GM19455 (cell line): ENCODE data around the gene CHST14.

ENCODE experiments used
- ATAC-seq: cut with Tn5 transposase; IDR thresholded peaks from one replicate; pipeline ENCODE4 v1.9.1; 2021; ENCODE audit not compliant: unreplicated experiment

The CHST14 gene

DNA sequence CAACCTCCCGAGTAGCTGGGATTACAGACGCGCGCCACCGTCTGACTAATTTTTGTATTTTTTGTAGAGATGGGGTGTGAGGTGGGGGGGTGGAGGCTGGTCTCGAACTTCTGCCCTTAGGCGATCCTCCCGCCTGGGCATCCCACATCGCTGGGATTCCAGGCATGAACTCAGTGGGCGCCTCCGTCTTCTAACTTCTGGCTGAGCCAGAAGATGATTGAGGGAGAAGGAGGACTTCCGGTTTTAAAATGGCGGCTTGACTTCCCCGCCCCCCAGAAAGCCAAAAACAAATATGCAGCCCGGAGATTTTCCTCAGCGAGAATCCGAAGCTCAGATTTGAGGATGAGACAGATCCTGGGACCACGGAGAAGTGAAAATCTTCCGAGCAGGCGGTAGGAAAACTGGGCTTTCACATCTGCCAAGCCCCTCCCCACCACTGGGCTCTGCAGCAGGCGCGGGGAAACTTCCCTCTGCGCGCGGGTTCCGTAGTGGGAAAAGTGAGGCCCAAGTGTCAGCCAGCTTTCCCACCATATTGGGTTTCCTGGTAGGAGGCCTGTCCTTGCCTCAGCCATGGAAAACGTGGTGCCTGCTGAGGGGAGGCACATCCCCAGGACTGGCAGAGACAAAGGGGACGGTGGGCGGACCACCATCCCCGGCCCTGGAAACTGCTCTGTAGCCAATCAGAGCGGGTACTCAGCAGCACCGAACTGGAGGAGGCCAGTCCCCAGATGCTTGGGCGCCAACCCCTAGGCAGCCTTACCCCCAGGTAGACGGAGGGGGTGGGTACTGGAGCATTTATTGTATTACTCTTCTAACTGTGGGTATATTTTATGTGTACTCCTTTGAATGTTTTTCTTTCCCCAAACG is 17.3 kb downstream of the CHST14 start:
- ATAC-seq, result no peak

- ATAC-seq, result no peak
Measured at GRCh38 chr15:40489274-40490175, 18.7 kb downstream of the CHST14 start.

DNA sequence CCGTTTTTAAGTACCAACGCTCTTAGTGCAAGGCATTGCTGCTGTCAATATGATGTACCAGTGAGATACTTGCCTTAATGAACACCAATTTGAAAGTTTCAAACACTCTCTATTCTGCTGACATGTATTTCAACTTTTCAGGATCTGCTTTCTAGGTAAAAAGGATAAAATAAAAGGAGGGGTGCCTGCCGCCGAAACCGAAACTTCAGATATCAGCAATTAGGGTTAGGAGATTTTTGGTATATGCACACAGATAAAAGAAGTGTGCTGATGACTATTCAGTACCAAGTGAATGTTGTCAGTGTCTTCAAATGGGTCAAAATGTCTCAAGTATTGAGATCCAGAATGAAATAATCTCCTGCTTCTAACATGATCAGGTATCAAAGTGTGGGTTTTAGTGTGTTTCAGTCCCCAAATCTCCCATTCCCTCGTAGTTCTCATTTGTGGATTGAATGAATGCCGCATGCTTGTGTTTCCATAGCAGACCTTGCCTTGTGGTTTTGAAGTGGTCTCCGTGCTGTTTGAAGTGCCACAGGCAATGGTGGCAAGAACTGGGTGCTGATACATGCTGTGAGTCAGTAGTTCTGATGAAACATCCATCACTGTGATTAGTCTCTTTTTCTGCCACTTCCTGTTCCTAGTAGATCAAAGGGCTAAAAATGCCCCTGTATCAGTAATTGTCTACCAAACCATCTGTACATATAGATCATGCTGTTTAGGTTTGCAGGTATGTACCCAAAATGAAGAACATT is 22.5 kb downstream of the CHST14 start:
- no peak for ATAC-seq

- no peak for ATAC-seq
Measured at GRCh38 chr15:40495516-40495915, 24.7 kb downstream of the CHST14 start.

- no peak for ATAC-seq
Measured at GRCh38 chr15:40498418-40498817, 27.6 kb downstream of the CHST14 start.

DNA sequence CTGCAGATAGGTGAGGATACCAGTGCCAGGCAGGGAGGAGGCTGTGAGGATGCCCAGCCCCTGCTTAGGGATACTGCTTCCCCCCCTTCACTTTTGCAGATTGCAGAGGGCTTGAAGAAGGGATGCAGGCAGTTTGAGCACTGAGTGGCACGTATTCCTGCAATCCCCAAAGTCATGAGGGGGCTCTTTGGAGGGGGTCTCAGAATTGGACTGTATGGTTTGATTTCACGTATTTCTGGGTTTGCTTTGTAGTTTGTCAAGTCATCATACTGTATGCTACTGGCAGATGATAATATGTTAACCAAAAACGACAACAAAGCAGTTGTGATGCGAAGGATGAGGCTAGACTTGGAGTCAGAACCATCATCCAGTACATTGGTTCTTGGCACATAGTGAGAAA is 28.1 kb downstream of the CHST14 start:
- ATAC-seq, result no peak

DNA sequence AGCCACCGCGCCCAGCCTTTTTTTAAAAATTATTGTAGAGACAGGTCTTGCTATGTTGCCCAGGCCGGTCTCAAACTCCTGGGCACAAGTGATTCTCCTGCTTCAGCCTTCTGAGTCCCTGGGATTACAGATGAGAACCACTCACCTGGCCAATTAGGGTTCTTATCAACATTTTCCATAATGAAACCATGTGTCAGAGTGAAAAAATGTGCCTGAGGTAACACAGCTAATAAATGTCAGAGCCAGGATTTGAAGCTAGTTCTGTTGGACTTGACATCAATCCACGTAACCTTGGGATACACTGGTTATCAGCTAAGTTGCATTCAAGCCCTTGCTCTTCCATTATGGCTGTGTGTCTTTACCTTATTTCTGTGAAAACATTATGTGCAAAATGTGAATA is 29.1 kb downstream of the CHST14 start:
- no peak for ATAC-seq

- no peak for ATAC-seq
Measured at GRCh38 chr15:40500568-40501330, 30.0 kb downstream of the CHST14 start.

DNA sequence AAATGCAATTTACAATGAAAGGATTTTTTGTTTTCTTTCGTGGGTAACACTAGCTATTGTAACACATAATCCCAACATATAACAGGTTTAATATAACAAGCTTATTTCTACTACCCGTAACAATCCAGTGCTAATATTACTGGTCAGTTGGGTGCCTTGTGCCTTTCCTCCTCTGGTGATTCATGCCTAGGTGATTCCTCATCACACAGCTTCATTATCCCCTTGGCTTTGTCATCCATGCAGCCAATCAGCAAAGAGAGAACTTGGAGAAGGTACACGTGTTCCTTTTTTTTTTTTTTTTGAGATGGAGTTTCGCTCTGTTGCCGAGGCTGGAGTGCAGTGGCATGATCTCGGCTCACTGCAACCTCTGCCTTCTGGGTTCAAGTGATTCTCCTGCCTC is 30.7 kb downstream of the CHST14 start:
- no peak for ATAC-seq

DNA sequence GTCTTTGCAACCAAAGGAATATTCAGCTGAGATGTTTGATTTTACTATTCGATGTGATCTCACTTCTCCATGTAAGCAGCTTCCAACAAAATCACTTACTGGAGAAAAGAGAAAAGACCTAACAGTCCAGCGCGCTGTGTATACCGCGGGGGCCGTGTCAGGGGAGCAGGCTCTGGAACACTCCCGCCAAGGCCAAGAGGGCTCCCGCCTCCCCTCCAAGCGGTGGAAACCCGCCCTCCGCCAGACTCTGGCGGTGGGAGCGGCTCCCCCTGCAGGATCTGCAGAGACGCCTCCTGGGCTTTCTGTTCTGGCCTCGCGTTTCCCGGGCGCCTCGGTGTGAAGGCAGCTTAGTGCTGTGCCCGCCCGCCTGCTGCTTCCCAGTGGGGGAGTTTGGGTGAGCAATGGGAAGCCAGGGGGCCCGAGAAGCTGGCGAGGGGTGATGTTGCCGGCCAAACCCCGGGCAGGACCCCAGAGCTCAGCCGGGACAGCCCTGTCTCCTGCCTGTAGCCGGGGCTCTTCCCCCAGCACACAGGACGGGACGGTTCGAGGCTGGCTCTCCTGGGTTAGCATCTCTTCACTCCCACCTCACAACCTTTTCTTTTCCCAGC is 36.3 kb downstream of the CHST14 start:
- ATAC-seq, result no peak

GRCh38 chr15:40508216-40508615 is 37.4 kb downstream of the CHST14 start:
- ATAC-seq, result no peak

DNA sequence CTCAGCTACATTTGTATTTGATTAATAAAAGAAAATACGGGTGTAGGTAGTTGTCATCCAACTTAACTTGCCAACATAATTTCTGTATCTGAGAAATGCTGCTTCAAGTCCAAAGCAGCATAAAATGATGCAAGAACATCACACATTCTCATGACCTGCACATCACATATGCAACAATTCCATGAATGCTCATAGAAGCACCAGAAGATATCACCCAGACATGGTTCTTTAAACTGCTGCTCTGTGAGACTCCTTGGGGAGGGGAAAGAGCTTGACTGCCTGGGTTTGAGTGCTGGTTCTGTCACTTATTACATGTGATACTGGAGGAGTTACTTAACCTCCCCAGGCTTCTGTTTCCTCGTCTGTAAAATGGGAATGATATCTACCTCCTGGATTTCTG is 39.4 kb downstream of the CHST14 start:
- ATAC-seq, result no peak

GRCh38 chr15:40511093-40511471 is 40.3 kb downstream of the CHST14 start:
- no peak for ATAC-seq

- no peak for ATAC-seq
Measured at GRCh38 chr15:40511472-40512133, 40.8 kb downstream of the CHST14 start.

DNA sequence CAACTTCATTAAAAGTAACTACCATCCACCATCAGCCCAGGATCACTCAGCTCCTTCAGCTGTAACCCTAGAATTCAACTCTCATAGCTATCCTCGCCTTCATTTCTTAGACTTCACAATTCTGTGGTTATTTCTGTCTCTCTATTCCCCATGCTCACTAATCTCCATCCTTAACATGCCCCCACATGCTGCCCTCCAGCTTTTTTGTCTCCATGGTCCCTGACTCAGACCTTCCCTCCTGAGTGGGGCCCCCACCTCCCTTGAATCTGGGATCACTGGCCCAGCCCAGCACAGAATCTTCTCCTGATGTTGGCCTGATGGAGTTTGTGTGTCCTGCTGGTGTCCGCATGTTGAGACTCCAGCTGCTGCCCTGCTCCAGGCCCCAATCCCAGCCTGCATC is 41.7 kb downstream of the CHST14 start:
- ATAC-seq, result no peak

DNA sequence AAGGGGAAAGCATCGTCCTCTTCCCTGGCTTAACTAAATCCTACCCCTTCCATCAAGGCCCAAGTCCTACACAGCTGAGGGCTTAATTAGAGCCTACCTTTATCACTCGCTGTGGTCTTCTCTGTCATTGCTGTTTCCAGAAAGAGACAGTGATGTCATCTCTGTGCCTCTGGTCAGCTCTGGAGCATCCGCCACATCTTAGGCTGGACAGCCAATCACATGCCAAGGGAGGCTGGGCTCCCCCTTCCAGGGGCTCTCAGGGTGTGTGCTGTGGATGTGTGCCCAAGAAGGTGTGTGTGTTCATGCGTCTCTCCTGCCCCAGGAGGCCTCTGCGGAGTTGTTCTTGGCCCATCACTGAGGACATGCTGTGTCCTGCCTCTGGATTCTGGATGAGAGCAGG is 42.8 kb downstream of the CHST14 start:
- ATAC-seq, result no peak

- no peak for ATAC-seq
Measured at GRCh38 chr15:40516322-40516721, 45.5 kb downstream of the CHST14 start.
